ENCODE measurements around the gene FHIP2A. TPM values are rescaled to one million over a fixed set of nuclear protein-coding genes. Genes with fewer than 3 reads are reported as not detected.

Gene FHIP2A
- total and polyA plus RNA-seq, 8 donors: 3.8 to 19.6 (median 8.0) TPM

GRCh38 chr10:114851336-114851735, 29.8 kb downstream of the FHIP2A start:
- ATAC-seq (no peak), FAIRE-seq (no peak), DNase-seq (no peak)
- Histone ChIP-seq H3K27me3 (no peaks in the 10 kb centered on the region), H3K36me3 (peaks cover 0 to 60% (median 10%) of the 10 kb centered on the region in 3 donors), H3K4me1 (no peaks in the 10 kb centered on the region), H3K4me3 (no peak overlapping the region), H3K27ac (no peak overlapping the region), H3K9me3 (no peaks in the 10 kb centered on the region)
- 95 to 96% methylated on average over 2 of the region's 2 CpGs for WGBS, 2 donors
- intact Hi-C loops (cut with DNase I): no loop called here
- TF ChIP-seq CTCF (IDR thresholded peaks at IDR 0.05): no peak

- no peaks in the 10 kb centered on the region for H3K27me3 ChIP-seq
- intact Hi-C loops (cut with DNase I): no loop called here
- no peaks in the 10 kb centered on the region for H3K4me1 ChIP-seq
- H3K4me3 ChIP-seq: no peak overlapping the region
- peaks cover 0 to 55% (median 10%) of the 10 kb centered on the region in 3 donors for H3K36me3 ChIP-seq
- no peak overlapping the region for H3K27ac ChIP-seq
- DNase-seq: no peak
- no peaks in the 10 kb centered on the region for H3K9me3 ChIP-seq
- FAIRE-seq: no peak
- no peak for TF ChIP-seq CTCF (IDR thresholded peaks at IDR 0.05)
- ATAC-seq: no peak
Observed at GRCh38 chr10:114852197-114852596, 30.6 kb downstream of the FHIP2A start.

GRCh38 chr10:114854906-114855305, 33.3 kb downstream of the FHIP2A start:
- peaks cover 0 to 41% (median 2%) of the 10 kb centered on the region in 3 donors for H3K36me3 ChIP-seq
- no peak for TF ChIP-seq CTCF (IDR thresholded peaks at IDR 0.05)

GRCh38 chr10:114855776-114856543, 34.4 kb downstream of the FHIP2A start:
- no peaks in the 10 kb centered on the region for H3K27me3 ChIP-seq
- no peak for TF ChIP-seq CTCF (IDR thresholded peaks at IDR 0.05)
- FAIRE-seq (no peak), ATAC-seq (no peak), DNase-seq (no peak)
- H3K36me3 ChIP-seq: peaks cover 0 to 34% (median 4%) of the 10 kb centered on the region in 3 donors
- H3K4me3 ChIP-seq: no peak overlapping the region
- WGBS, 2 donors: 73% methylated on average over 7 of the region's 7 CpGs
- no peaks in the 10 kb centered on the region for H3K9me3 ChIP-seq
- H3K27ac ChIP-seq: no peak overlapping the region
- intact Hi-C loops (cut with DNase I): no loop called here
- peaks cover 4 to 13% (median 11%) of the 10 kb centered on the region in 3 donors for H3K4me1 ChIP-seq

More at GRCh38 chr10:114854906-114855305, 33.3 kb downstream of the FHIP2A start:
- Histone ChIP-seq H3K4me3 (no peak overlapping the region), H3K9me3 (no peaks in the 10 kb centered on the region), H3K27me3 (no peaks in the 10 kb centered on the region), H3K27ac (no peak overlapping the region), H3K4me1 (peaks cover 4 to 13% (median 11%) of the 10 kb centered on the region in 3 donors)
- 96 to 100% methylated on average over 1 of the region's 1 CpG for WGBS, 2 donors
- intact Hi-C loops (cut with DNase I): no loop called here
- DNase-seq (no peak), FAIRE-seq (no peak), ATAC-seq (no peak)

All from pancreas (tissue), 10 donors.